Heart left ventricle (tissue), 16 donors: Measurements from ENCODE around the gene FYN. TPM values are rescaled to one million over a fixed set of nuclear protein-coding genes. Genes with fewer than 3 reads are reported as not detected.
A peak's percentile ranks its signal among the peaks of the same experiment; 100 is the strongest.

ENCODE experiments used
- ATAC-seq, 4 donors: fragments of 200-7000 bp; cut with Tn5 transposase; one replicate each; pipeline ENCODE4 v1.9.1; 2020 to 2022; ENCODE audit warnings: moderate library complexity in 4 of 4, mild to moderate bottlenecking in 3 of 4, moderate number of reproducible peaks in 1 of 4
- DNase-seq, 5 donors: peaks; one replicate each; pipeline ENCODE4 v3.0.0-alpha.2; 2020
- H3K27ac ChIP-seq, 12 donors: fragments of 200-600 bp; sonication (generic) in 4 of 12; one replicate each; pipeline versions ENCODE4 v1.5.0 to v1.8.0; 2016 to 2022; ENCODE audit warnings: mild to moderate bottlenecking in 2 of 12
- H3K27me3 ChIP-seq, 9 donors: fragments of 200-600 bp; sonication (generic) in 2 of 9; one replicate each; pipeline versions ENCODE4 v1.5.1 to v1.8.0; 2016 to 2022; ENCODE audit warnings: mild to moderate bottlenecking in 3 of 9
- H3K36me3 ChIP-seq, 9 donors: fragments of 200-600 bp; sonication (generic) in 2 of 9; one replicate each; pipeline versions ENCODE4 v1.5.0 to v1.8.0; 2018 to 2022; ENCODE audit warnings: mild to moderate bottlenecking in 2 of 9
- H3K4me1 ChIP-seq, 12 donors: fragments of 200-600 bp; sonication (generic) in 4 of 12; one replicate each; pipeline versions ENCODE4 v1.5.0 to v1.8.0; 2016 to 2022; ENCODE audit warnings: mild to moderate bottlenecking in 3 of 12
- H3K4me3 ChIP-seq, 12 donors: fragments of 200-600 bp; sonication (generic) in 4 of 12; one replicate each; pipeline versions ENCODE4 v1.5.0 to v1.8.0; 2017 to 2022; ENCODE audit warnings: mild to moderate bottlenecking in 9 of 12, moderate library complexity in 4 of 12
- H3K9me3 ChIP-seq, 12 donors: fragments of 200-600 bp; sonication (generic) in 4 of 12; one replicate each; pipeline versions ENCODE4 v1.5.0 to v1.8.0; 2016 to 2022; ENCODE audit warnings: mild to moderate bottlenecking in 1 of 12
- POLR2A ChIP-seq, 2 donors: fragments of 450-650 bp; IDR thresholded peaks; one replicate each; pipeline ENCODE4 v1.6.1; 2017; ENCODE audit warnings: antibody characterized with exemption in 2 of 2, mild to moderate bottlenecking in 2 of 2, moderate library complexity in 2 of 2
- WGBS, 4 donors: extraction: QIAGEN DNeasy Blood & Tissue Kit in 2 of 4; methylation state at CpG; one replicate each; pipeline versions ENCODE4 v1.1.5 to v1.1.7; 2013 to 2018; 5-methylcytosine and 5-hydroxymethylcytosine counted together
- intact Hi-C, 10 donors: fragments of 100-400 bp; cut with DNase I; formaldehyde crosslinking; loops; one replicate each; pipeline versions ENCODE4 v1.11.1 to v1.14.2; 2022
- polyA plus RNA-seq, 2 donors: library from polyadenylated mRNA; stranded (reverse); fragments of 200-250 nt; gene quantifications; one replicate each; pipeline ENCODE4 v1.2.3, GENCODE V29; 2013
- total RNA-seq, 9 donors: library from RNA; depleted of rRNA in 2 of 9; stranded (reverse); fragments of >200 nt in 2 of 9; fragmentation: NEBNext Ultra II Directional in 3 of 9; extraction: Animal tissue kit (Norgen Biotek cat#: 25700) in 3 of 9; gene quantifications; one replicate each; pipeline versions ENCODE4 v1.1.0 to v1.2.4, GENCODE V29; 2016 to 2023
- TF ChIP-seq, protein P1 (sequence below), 12 donors: fragments of 200-600 bp; sonication (generic) in 4 of 12; IDR thresholded peaks; one replicate each; pipeline versions ENCODE4 v1.5.0 to v1.8.0; 2018 to 2022; ENCODE audit warnings: antibody characterized with exemption in 12 of 12, mild to moderate bottlenecking in 5 of 12
- donor health status: ischemic (EF 13 %, LVEDD 7.1; RV severe dilation, severe dysfunction).
- donor health status: healthy with polysubstance abuse.
- donor health status: DM: no; HTN: yes; CAD: no.
- donor health status: DM: no; HTN: no; CAD: no.
- donor health status: ischemic (EF 25% LVEDD 6.9; RV normal size, moderate dysfunction).
- donor health status: ischemic (EF 25% LVEDD 5.7; RV mildly dilated, moderate dysfunction).
- donor health status: healthy.
- donor health status: DM: yes; HTN: yes; CAD: no.
- donor health status: ischemic (EF 35%, LVEDD 5.7; RV mildly dilated, moderate dysfunction).
- donor health status: nonischemic (EF 11% LVEDD 7.7; RV severe dilation, severe dysfunction).
- donor health status: DM: yes; HTN: yes; CAD: no.
- donor health status: PGD.
- donor health status: ischemic (EF 29% LVEDD 5.4; RV normal size, mild dysfunction).
- donor health status: nonischemic (EF 23%, LVEDD 6.1; RV moderate dilation, normal function).

The FYN gene
- total and polyA plus RNA-seq, 11 donors, result 14.7 to 72.4 (median 52.3) TPM

DNA sequence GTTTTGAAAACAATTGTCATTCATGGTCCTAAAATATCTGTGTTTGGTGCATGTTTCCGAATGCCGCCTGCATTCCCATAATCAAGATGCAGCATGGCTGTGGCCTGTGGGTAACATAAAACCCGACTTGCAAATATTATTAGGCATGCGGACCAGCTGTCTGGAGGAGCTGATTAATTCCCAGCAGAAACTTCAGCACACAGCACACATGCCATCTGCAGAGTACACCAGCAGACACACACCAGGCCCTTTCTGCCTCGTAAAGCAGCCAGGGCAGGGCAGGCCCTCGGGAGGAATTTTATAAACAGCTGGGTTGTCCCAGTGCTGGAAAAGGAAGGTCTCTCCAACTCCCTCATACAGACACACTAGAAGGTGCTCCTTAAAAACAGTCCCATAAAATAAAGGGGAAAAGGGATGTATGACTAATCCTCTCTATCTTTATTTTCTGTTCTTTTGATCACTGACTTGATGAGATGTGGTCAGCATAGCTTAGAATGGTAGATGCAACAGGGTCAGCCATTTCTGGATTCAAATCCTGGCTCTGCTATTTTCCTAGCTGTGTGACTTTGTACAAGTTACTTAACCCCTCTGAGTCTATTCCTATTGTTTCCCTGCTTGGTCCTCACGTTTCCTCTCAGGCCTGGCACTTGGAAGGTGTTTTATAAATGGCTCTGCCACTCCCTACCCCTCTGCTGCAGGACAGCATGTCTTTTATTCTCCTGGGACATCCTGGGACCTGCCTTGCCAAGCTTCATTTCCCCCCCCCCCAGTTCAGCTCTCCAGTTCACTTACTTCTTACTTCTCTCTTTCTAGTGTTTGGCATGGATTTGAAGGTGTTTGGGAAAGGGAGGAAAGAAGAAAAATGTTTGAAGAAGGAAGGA lies 181.7 kb downstream of the FYN start:
- H3K9me3 ChIP-seq, result no peaks in the 10 kb centered on the region
- H3K36me3 ChIP-seq, result peaks cover 0 to 88% (median 64%) of the 10 kb centered on the region in 9 donors
- peaks cover 0 to 37% (median 19%) of the 10 kb centered on the region in 12 donors for H3K4me1 ChIP-seq
- DNase-seq, result no peak
- no peak for TF ChIP-seq POLR2A (IDR thresholded peaks at IDR 0.05)
- TF ChIP-seq, protein P1, sequence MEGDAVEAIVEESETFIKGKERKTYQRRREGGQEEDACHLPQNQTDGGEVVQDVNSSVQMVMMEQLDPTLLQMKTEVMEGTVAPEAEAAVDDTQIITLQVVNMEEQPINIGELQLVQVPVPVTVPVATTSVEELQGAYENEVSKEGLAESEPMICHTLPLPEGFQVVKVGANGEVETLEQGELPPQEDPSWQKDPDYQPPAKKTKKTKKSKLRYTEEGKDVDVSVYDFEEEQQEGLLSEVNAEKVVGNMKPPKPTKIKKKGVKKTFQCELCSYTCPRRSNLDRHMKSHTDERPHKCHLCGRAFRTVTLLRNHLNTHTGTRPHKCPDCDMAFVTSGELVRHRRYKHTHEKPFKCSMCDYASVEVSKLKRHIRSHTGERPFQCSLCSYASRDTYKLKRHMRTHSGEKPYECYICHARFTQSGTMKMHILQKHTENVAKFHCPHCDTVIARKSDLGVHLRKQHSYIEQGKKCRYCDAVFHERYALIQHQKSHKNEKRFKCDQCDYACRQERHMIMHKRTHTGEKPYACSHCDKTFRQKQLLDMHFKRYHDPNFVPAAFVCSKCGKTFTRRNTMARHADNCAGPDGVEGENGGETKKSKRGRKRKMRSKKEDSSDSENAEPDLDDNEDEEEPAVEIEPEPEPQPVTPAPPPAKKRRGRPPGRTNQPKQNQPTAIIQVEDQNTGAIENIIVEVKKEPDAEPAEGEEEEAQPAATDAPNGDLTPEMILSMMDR (IDR thresholded peaks at IDR 0.05), result no peak
- ATAC-seq, result peak; percentile 23 to 54 (median 40)
- intact Hi-C loops, result no loop called here
- no peaks in the 10 kb centered on the region for H3K27me3 ChIP-seq
- H3K27ac ChIP-seq, result peak overlapping the region in 6 of 12 donors; percentile 3 to 68 (median 35)
- WGBS, 4 donors, result 47 to 64% (median 57%) methylated on average over 7 of the region's 7 CpGs
- H3K4me3 ChIP-seq, result no peak overlapping the region

DNA sequence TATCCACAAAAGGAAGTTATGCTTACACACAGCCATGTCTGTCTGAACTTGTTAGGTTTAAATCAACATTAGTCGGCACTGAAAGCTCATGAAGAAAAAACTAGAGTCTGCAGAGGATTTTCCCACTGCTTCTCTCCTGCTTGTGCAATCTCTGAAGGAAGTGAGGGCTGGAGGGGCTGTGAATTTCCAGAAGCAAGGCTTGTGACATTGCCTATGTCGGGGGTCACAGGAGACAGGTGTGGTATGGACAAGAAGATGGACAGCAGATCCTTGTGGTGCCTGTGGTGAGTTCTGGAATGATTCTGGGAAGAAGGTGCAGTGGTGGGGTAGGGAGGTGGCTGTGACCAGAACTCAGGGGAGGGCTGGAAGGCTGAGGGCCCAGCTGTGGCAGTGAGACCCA lies 183.3 kb downstream of the FYN start:
- Histone ChIP-seq H3K4me1 (peaks cover 0 to 53% (median 34%) of the 10 kb centered on the region in 12 donors), H3K27ac (peak overlapping the region in 1 of 12 donors; percentile 12), H3K9me3 (no peaks in the 10 kb centered on the region), H3K36me3 (peaks cover 0 to 85% (median 52%) of the 10 kb centered on the region in 9 donors), H3K27me3 (no peaks in the 10 kb centered on the region), H3K4me3 (no peak overlapping the region)
- no peak for ATAC-seq
- no peak for TF ChIP-seq POLR2A (IDR thresholded peaks at IDR 0.05)
- TF ChIP-seq, protein P1 (IDR thresholded peaks at IDR 0.05), result no peak
- DNase-seq, result no peak
- 89 to 95% (median 92%) methylated on average over 2 of the region's 2 CpGs for WGBS, 4 donors
- intact Hi-C loops, result no loop called here

DNA sequence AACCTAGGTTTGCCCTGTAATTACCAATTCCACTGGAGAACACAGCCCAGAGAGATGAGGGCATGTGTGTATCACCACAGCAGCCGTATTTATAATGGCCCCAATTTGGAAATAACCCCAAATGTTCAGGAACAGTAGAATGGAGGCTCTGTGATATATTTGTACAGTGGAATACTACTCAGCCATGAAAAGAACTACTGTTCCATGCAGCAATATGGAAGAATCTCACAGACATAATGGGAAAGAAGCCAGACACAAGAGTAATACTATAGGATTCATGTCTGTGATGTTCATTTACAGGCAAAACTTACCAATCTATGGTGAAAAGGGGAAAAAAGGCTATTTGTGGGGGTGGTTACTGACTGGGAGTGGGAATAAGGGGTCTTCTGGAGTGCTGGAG lies 183.8 kb downstream of the FYN start:
- Histone ChIP-seq H3K27me3 (no peaks in the 10 kb centered on the region), H3K36me3 (peaks cover 0 to 86% (median 51%) of the 10 kb centered on the region in 9 donors), H3K27ac (no peak overlapping the region), H3K4me3 (no peak overlapping the region), H3K4me1 (peaks cover 0 to 58% (median 38%) of the 10 kb centered on the region in 12 donors), H3K9me3 (no peaks in the 10 kb centered on the region)
- ATAC-seq (no peak), DNase-seq (no peak)
- WGBS, 4 donors, result 98 to 100% (median 99%) methylated on average over 1 of the region's 1 CpG
- intact Hi-C loops, result no loop called here
- no peak for TF ChIP-seq POLR2A (IDR thresholded peaks at IDR 0.05)
- TF ChIP-seq, protein P1 (IDR thresholded peaks at IDR 0.05), result no peak

DNA sequence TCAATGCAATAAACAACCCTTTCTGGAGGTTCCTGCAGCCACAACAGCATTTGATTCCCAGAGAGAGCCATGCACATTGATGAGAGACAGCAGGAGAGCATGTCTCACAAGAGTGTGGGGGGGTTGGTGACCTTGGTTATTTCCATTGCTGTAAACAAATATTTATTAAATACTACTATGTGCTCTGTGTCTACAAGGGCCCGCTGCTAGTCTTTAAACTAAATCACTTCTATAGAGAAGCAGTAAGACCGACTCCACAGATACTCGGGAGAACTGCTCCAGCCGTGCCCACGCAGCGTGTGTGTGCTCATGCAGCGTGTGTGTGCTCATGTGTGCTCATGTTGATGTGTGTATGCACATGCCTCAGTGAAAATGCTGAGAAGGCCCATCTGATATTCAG lies 184.9 kb downstream of the FYN start:
- 95 to 97% (median 96%) methylated on average over 7 of the region's 7 CpGs for WGBS, 4 donors
- no peak for TF ChIP-seq POLR2A (IDR thresholded peaks at IDR 0.05)
- TF ChIP-seq, protein P1 (IDR thresholded peaks at IDR 0.05), result no peak
- no peak overlapping the region for H3K4me3 ChIP-seq
- H3K36me3 ChIP-seq, result peaks cover 0 to 79% (median 40%) of the 10 kb centered on the region in 9 donors
- H3K4me1 ChIP-seq, result peaks cover 0 to 66% (median 46%) of the 10 kb centered on the region in 12 donors
- no peak for DNase-seq
- H3K9me3 ChIP-seq, result no peaks in the 10 kb centered on the region
- H3K27me3 ChIP-seq, result no peaks in the 10 kb centered on the region
- intact Hi-C loops, result no loop called here
- no peak for ATAC-seq
- H3K27ac ChIP-seq, result no peak overlapping the region
